Stimulated activated CD8-positive, alpha-beta memory T cell treated with anti-CD3 and anti-CD28 coated beads, Interleukin-4, amount 100 ng/mL, for 4 hours (primary cell): ENCODE data around the gene RFFL.
"Not testable (repeated sequence)": the region's sequence is repeated elsewhere in the genome, so short reads cannot be mapped to it uniquely, and the experiment has no call there.

Source experiments
- DNase-seq, 2 donors: peaks; one replicate each; pipeline ENCODE4 v3.0.0-alpha.2; 2020; ENCODE audit warnings: low read depth in 2 of 2, low spot score in 1 of 2

The RFFL gene

GRCh38 chr17:35063514-35064223, at the start of gene RFFL:
TSS of gene RFFL (minus strand) at chr17:35063707. CDS start at chr17:35026553, 37,154 bp downstream.
- peak; percentile 67 to 78 for DNase-seq

GRCh38 chr17:35110791-35111190, 47.3 kb upstream of the RFFL start:
- not testable (repeated sequence) for DNase-seq

GRCh38 chr17:35104844-35105450, 41.4 kb upstream of the RFFL start:
- no peak for DNase-seq

- no peak for DNase-seq
Observed at GRCh38 chr17:35103271-35103670, 39.8 kb upstream of the RFFL start.

GRCh38 chr17:35101725-35102124, 38.2 kb upstream of the RFFL start:
- DNase-seq = no peak

- DNase-seq = no peak
Observed at GRCh38 chr17:35101036-35101435, 37.5 kb upstream of the RFFL start.

GRCh38 chr17:35099908-35100307, 36.4 kb upstream of the RFFL start:
- DNase-seq = no peak

GRCh38 chr17:35097776-35098175, 34.3 kb upstream of the RFFL start:
- DNase-seq = no peak

- DNase-seq = no peak
Observed at GRCh38 chr17:35095741-35096140, 32.2 kb upstream of the RFFL start.

GRCh38 chr17:35094902-35095301, 31.4 kb upstream of the RFFL start:
- no peak for DNase-seq

- DNase-seq = not testable (repeated sequence)
Observed at GRCh38 chr17:35090707-35091106, 27.2 kb upstream of the RFFL start.

GRCh38 chr17:35089586-35090296, 26.2 kb upstream of the RFFL start:
- peak in 1 of 2 donors; percentile 35 for DNase-seq

GRCh38 chr17:35088881-35089585, 25.5 kb upstream of the RFFL start:
- peak; percentile 71 to 79 for DNase-seq

GRCh38 chr17:35088356-35088880, 24.9 kb upstream of the RFFL start:
- DNase-seq = no peak

GRCh38 chr17:35087731-35088355, 24.3 kb upstream of the RFFL start:
- no peak for DNase-seq

GRCh38 chr17:35086931-35087573, 23.5 kb upstream of the RFFL start:
- no peak for DNase-seq

GRCh38 chr17:35086164-35086563, 22.7 kb upstream of the RFFL start:
- DNase-seq = no peak

- no peak for DNase-seq
Observed at GRCh38 chr17:35084987-35085386, 21.5 kb upstream of the RFFL start.

GRCh38 chr17:35083071-35083470, 19.6 kb upstream of the RFFL start:
- DNase-seq = no peak

- no peak for DNase-seq
Observed at GRCh38 chr17:35082073-35082657, 18.7 kb upstream of the RFFL start.
